ENCODE measurements around the gene TBC1D22B. TPM values are rescaled to one million over a fixed set of nuclear protein-coding genes. Genes with fewer than 3 reads are reported as not detected.

The TBC1D22B gene
- total RNA-seq, 6 experiments from 2014 or later, result 1.3 to 4.0 (median 2.8) TPM

DNA sequence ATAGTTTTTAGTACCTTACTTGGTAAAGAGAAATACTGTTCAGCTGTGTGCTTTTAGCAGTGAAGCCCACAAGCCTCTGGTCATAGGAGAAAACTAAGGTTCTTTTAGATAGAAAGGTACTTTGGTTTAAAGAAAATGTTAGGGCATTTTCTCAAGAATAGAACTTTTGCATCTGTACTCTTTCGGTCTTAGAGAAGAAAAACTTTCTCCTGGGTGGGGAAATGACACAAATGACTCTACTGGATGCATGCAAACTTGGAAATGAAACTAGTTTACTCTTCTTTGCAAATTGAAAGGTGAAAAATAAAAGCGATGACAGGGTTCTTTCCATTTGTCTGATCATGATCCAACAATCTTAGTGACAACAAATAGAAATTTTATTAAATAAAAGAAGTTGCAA, 2.5 kb downstream of the TBC1D22B start:
- DNase-seq (no peak), ATAC-seq (no peak)
- intact Hi-C loops (cut with DNase I), result no loop called here
- TF ChIP-seq, protein P1, sequence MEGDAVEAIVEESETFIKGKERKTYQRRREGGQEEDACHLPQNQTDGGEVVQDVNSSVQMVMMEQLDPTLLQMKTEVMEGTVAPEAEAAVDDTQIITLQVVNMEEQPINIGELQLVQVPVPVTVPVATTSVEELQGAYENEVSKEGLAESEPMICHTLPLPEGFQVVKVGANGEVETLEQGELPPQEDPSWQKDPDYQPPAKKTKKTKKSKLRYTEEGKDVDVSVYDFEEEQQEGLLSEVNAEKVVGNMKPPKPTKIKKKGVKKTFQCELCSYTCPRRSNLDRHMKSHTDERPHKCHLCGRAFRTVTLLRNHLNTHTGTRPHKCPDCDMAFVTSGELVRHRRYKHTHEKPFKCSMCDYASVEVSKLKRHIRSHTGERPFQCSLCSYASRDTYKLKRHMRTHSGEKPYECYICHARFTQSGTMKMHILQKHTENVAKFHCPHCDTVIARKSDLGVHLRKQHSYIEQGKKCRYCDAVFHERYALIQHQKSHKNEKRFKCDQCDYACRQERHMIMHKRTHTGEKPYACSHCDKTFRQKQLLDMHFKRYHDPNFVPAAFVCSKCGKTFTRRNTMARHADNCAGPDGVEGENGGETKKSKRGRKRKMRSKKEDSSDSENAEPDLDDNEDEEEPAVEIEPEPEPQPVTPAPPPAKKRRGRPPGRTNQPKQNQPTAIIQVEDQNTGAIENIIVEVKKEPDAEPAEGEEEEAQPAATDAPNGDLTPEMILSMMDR (IDR thresholded peaks at IDR 0.05), result no peak
- TF ChIP-seq POLR2A (IDR thresholded peaks at IDR 0.05), result no peak
- no peak overlapping the region for H3K27ac ChIP-seq
- H3K9me3 ChIP-seq, result no peaks in the 10 kb centered on the region
- no peaks in the 10 kb centered on the region for H3K27me3 ChIP-seq
- H3K36me3 ChIP-seq, result no peaks in the 10 kb centered on the region
- 60% methylated on average over 2 of the region's 2 CpGs for WGBS (ENCODE audit: insufficient coverage, low coverage, low lambda C conversion rate, missing lambda C conversion rate)
- no peak overlapping the region for H3K4me3 ChIP-seq
- peaks cover 0 to 16% (median 4%) of the 10 kb centered on the region in 4 donors for H3K4me1 ChIP-seq

DNA sequence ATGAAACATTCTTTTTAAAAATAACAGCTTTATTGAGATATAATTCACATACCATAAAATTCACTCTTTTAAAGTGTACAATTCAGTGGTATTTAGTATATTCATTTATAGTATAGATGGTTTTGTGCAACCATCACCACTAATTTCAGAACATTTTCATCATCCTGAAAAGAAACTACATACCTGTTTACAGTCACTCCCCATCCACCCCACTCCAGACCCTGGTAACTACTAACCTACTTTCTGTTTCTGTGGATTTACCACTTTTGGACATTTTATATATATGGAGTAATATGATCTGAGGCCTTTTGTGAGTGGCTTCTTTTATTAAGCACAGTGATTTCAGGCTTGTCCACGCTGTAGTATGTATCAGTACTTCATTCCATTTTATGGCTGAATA, 2.9 kb downstream of the TBC1D22B start:
- 100% methylated on average over 1 of the region's 1 CpG for WGBS (ENCODE audit: insufficient coverage, low coverage, low lambda C conversion rate, missing lambda C conversion rate)
- ATAC-seq (no peak), DNase-seq (no peak)
- intact Hi-C loops (cut with DNase I), result no loop called here
- TF ChIP-seq, protein P1 (IDR thresholded peaks at IDR 0.05), result no peak
- no peak for TF ChIP-seq POLR2A (IDR thresholded peaks at IDR 0.05)
- Histone ChIP-seq H3K27me3 (no peaks in the 10 kb centered on the region), H3K4me1 (peaks cover 0 to 16% (median 4%) of the 10 kb centered on the region in 4 donors), H3K27ac (no peak overlapping the region), H3K9me3 (no peaks in the 10 kb centered on the region), H3K36me3 (no peaks in the 10 kb centered on the region), H3K4me3 (no peak overlapping the region)

DNA sequence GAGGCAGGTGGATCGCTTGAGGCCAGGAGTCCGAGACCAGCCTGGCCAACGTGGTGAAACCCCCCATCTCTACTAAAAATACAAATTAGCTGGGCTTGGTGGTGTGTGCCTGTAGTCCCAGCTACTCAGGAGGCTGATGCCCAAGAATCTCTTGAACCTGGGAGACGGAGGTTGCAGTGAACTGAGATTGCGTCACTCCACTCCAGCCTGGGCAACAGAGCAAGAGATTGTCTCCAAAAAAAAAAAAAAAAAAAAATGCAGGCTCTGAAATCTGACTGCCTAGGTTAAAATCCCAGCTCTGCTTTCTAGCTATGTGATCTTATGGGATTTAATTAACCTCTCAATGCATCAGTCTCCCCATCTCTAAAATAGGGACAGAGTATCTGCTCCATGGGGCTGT, 3.6 kb downstream of the TBC1D22B start:
- Histone ChIP-seq H3K27me3 (no peaks in the 10 kb centered on the region), H3K4me3 (no peak overlapping the region), H3K4me1 (peaks cover 0 to 16% (median 4%) of the 10 kb centered on the region in 4 donors), H3K27ac (peak overlapping the region in 1 of 3 donors; percentile 14), H3K36me3 (no peaks in the 10 kb centered on the region), H3K9me3 (no peaks in the 10 kb centered on the region)
- ATAC-seq, result peak in 1 of 4 donors; percentile 5
- DNase-seq, result peak in 1 of 3 donors; percentile 65
- WGBS (ENCODE audit: insufficient coverage, low coverage, low lambda C conversion rate, missing lambda C conversion rate), result 60% methylated on average over 5 of the region's 5 CpGs
- intact Hi-C loops (cut with DNase I), result no loop called here
- no peak for TF ChIP-seq POLR2A (IDR thresholded peaks at IDR 0.05)
- TF ChIP-seq, protein P1 (IDR thresholded peaks at IDR 0.05), result no peak

DNA sequence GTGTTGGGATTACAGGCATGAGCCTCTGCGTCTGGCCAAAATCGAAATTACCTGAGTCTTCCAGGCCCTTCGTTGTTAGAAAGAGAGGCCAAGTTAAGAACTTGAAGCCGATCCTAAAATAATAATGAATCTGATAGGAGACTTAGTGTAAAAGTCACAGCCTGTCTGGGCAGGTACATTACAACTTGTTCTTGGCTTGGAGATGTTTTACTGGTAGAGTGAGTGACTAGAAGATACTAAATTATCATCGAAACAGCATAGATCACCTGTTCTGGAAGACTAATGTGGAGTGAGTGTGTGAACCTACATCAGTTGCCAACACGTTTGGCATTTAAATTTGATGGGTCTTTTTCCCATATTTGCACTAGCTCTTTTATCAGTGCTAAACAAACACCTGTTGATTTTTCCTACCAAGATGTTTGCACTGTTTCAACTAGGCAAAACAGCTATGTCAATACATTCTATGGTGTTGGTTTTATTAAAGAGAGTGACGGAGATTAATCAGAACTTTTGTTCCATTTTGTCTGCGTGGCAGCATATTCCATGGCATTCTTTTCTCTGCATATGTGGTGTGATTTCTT, 5.0 kb downstream of the TBC1D22B start:
- ATAC-seq (peak; percentile 37 to 59 (median 56)), DNase-seq (no peak)
- H3K27ac ChIP-seq, result peak overlapping the region in 2 of 3 donors; percentile 9 to 61
- no peaks in the 10 kb centered on the region for H3K36me3 ChIP-seq
- WGBS (ENCODE audit: insufficient coverage, low coverage, low lambda C conversion rate, missing lambda C conversion rate), result 17% methylated on average over 8 of the region's 8 CpGs
- no peaks in the 10 kb centered on the region for H3K9me3 ChIP-seq
- no peaks in the 10 kb centered on the region for H3K27me3 ChIP-seq
- TF ChIP-seq, protein P1 (IDR thresholded peaks at IDR 0.05), result no peak
- no peak for TF ChIP-seq POLR2A (IDR thresholded peaks at IDR 0.05)
- intact Hi-C loops (cut with DNase I), result no loop called here
- peaks cover 0 to 16% (median 4%) of the 10 kb centered on the region in 4 donors for H3K4me1 ChIP-seq
- H3K4me3 ChIP-seq, result no peak overlapping the region
